ENCODE measurements around the gene TMEM270. TPM values are rescaled to one million over a fixed set of nuclear protein-coding genes. Genes with fewer than 3 reads are reported as not detected.
A peak's percentile ranks its signal among the peaks of the same experiment; 100 is the strongest.

The TMEM270 gene
- total RNA-seq, 6 experiments from 2014 or later, result not detected

- H3K4me1 Mint-ChIP-seq (ENCODE audit: low read depth), result peaks cover 64% of the 10 kb centered on the region
- peak; percentile 89 for DNase-seq
- H3K27ac Mint-ChIP-seq, result peak overlapping the region; percentile 99
- peak overlapping the region; percentile 75 for H3K4me3 Mint-ChIP-seq
- no peak for TF ChIP-seq CTCF (IDR thresholded peaks at IDR 0.05)
- no peaks in the 10 kb centered on the region; the same call in 1 of the 2 replicates for H3K27me3 Mint-ChIP-seq (ENCODE audit: insufficient read depth)
- H3K9me3 Mint-ChIP-seq, result peaks cover 7% of the 10 kb centered on the region; the same call in 1 of the 2 replicates
- peaks cover 6% of the 10 kb centered on the region; the same call in 1 of the 2 replicates for H3K36me3 Mint-ChIP-seq (ENCODE audit: low read depth)
Measured at GRCh38 chr7:73899731-73900142, 38.8 kb downstream of the TMEM270 start.

DNA sequence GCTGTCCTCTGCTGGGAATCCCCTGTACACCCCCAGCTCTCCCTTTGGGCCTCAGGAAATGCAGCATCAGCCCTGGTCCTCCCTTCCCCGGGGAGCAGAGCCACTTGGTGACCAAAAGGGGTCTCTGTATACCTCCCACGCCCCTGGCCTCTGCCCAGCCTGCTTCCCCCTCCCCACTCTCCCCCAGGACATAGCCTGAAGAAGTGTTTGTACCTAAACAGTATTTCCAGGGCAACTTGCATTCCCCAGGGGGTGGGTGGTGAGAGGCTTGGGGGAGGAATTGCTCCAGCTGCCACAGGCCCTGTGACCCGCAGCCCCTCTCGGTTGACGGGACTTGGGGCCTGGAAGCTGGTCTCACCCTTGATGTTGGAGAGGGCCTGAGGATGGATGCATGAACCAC lies 39.3 kb downstream of the TMEM270 start:
- H3K27me3 Mint-ChIP-seq (ENCODE audit: insufficient read depth), result no peaks in the 10 kb centered on the region; the same call in 1 of the 2 replicates
- H3K4me1 Mint-ChIP-seq (ENCODE audit: low read depth), result peaks cover 62% of the 10 kb centered on the region
- peaks cover 7% of the 10 kb centered on the region; the same call in 1 of the 2 replicates for H3K9me3 Mint-ChIP-seq
- no peak overlapping the region; the same call in 1 of the 2 replicates for H3K4me3 Mint-ChIP-seq
- H3K27ac Mint-ChIP-seq, result peak overlapping the region; percentile 99
- DNase-seq, result no peak
- H3K36me3 Mint-ChIP-seq (ENCODE audit: low read depth), result peaks cover 6% of the 10 kb centered on the region; the same call in 1 of the 2 replicates
- no peak for TF ChIP-seq CTCF (IDR thresholded peaks at IDR 0.05)

- Mint-ChIP-seq H3K27me3 (ENCODE audit: insufficient read depth) (no peaks in the 10 kb centered on the region; the same call in 1 of the 2 replicates), H3K9me3 (peaks cover 7% of the 10 kb centered on the region; the same call in 1 of the 2 replicates), H3K27ac (peak overlapping the region; percentile 99), H3K4me3 (no peak overlapping the region), H3K36me3 (ENCODE audit: low read depth) (peaks cover 6% of the 10 kb centered on the region; the same call in 1 of the 2 replicates), H3K4me1 (ENCODE audit: low read depth) (peaks cover 52% of the 10 kb centered on the region)
- no peak for TF ChIP-seq CTCF (IDR thresholded peaks at IDR 0.05)
- DNase-seq, result no peak
Measured at GRCh38 chr7:73901231-73901822, 40.4 kb downstream of the TMEM270 start.

- DNase-seq, result no peak
Measured at GRCh38 chr7:73901823-73902597, 41.1 kb downstream of the TMEM270 start.

More at GRCh38 chr7:73901823-73902597, 41.1 kb downstream of the TMEM270 start:
- no peak overlapping the region for H3K4me3 Mint-ChIP-seq
- H3K4me1 Mint-ChIP-seq (ENCODE audit: low read depth), result peaks cover 45% of the 10 kb centered on the region
- no peak overlapping the region for H3K27ac Mint-ChIP-seq
- H3K9me3 Mint-ChIP-seq, result peaks cover 3% of the 10 kb centered on the region; the same call in 1 of the 2 replicates
- TF ChIP-seq CTCF (IDR thresholded peaks at IDR 0.05), result no peak
- H3K36me3 Mint-ChIP-seq (ENCODE audit: low read depth), result peaks cover 6% of the 10 kb centered on the region; the same call in 1 of the 2 replicates
- no peaks in the 10 kb centered on the region; the same call in 1 of the 2 replicates for H3K27me3 Mint-ChIP-seq (ENCODE audit: insufficient read depth)
